Testis (tissue), 3 donors: Measurements from ENCODE around the gene NOP58. TPM values are rescaled to one million over a fixed set of nuclear protein-coding genes. Genes with fewer than 3 reads are reported as not detected.
"Not testable (repeated sequence)": the region's sequence is repeated elsewhere in the genome, so short reads cannot be mapped to it uniquely, and the experiment has no call there.

Experiments
- DNase-seq: peaks from one replicate; pipeline ENCODE4 v3.0.0-alpha.2; 2019
- H3K27ac ChIP-seq, 2 donors: fragments of 200-600 bp; sonication (generic); one replicate each; pipeline ENCODE4 v1.5.1; 2019
- H3K27me3 ChIP-seq: fragments of 200-600 bp; sonication (generic); one replicate; pipeline ENCODE4 v1.5.1; 2019
- H3K36me3 ChIP-seq: fragments of 200-600 bp; sonication (generic); one replicate; pipeline ENCODE4 v1.5.1; 2017; ENCODE audit warnings: low read depth; ENCODE audit errors: missing control alignments
- H3K4me1 ChIP-seq: fragments of 200-600 bp; sonication (generic); one replicate; pipeline ENCODE4 v1.5.1; 2019
- H3K4me3 ChIP-seq, 2 donors: fragments of 200-600 bp; sonication (generic); one replicate each; pipeline ENCODE4 v1.5.1; 2017 to 2019
- H3K9me3 ChIP-seq: fragments of 200-600 bp; sonication (generic); one replicate; pipeline ENCODE4 v1.5.1; 2017
- POLR2A ChIP-seq: fragments of 450-650 bp; IDR thresholded peaks from one replicate; pipeline ENCODE4 v1.6.1; 2017; ENCODE audit warnings: antibody characterized with exemption, mild to moderate bottlenecking, moderate library complexity
- WGBS, 2 donors: methylation state at CpG; one replicate each; pipeline ENCODE4 v1.1.5; 2018; 5-methylcytosine and 5-hydroxymethylcytosine counted together
- intact Hi-C: fragments of 100-400 bp; cut with DNase I; formaldehyde crosslinking; loops from one replicate; pipeline ENCODE4 v1.15.1; 2023; ENCODE audit warnings: low total_unique reads
- polyA plus RNA-seq: library from polyadenylated mRNA; stranded (reverse); fragments of 350-450 nt; fragmentation: Illumina TruSeq; extraction: RNeasy Lipid Tissue Mini Kit (QIAGEN cat#74804); gene quantifications from one replicate; pipeline ENCODE4 v1.2.3, GENCODE V29; 2014; ENCODE audit warnings: low read depth, low replicate concordance; ENCODE audit not compliant: insufficient read depth
- total RNA-seq, 2 donors: library from RNA; depleted of rRNA; stranded (reverse); fragments of >200 nt; gene quantifications; one replicate each; pipeline ENCODE4 v1.2.3, GENCODE V29; 2016
- TF ChIP-seq, protein P1 (sequence below), 3 experiments: fragments of 450-650 bp in 2 of 3; fragments of 200-600 bp in 1 of 3; sonication (generic) in 1 of 3; IDR thresholded peaks; one replicate each; pipeline ENCODE4 v1.5.1; 2016 to 2019; ENCODE audit warnings: antibody characterized with exemption in 3 of 3, mild to moderate bottlenecking in 2 of 3, moderate library complexity in 1 of 3

Gene NOP58
- total and polyA plus RNA-seq, 3 donors from 2014 or later, result 19.4 to 61.8 (median 55.3) TPM

DNA sequence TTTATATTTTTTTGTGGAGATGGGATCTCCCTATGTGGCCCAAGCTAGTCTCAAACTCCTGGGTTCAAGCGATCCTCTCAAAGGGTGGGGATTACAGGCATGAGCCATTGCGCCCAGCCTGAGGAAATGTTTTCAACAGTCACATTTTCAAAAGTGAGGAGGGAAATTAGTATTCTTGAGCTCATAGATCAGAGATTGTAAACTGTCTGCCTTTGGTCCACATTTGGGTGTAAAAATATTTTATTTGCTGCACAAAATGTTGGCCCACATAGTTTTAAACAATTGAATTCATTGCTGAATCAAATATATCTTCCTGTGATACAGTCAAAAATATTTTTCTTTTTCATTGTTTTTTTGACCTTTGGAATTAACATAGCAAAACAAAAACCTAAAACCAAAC lies 48.6 kb downstream of the NOP58 start:
- Histone ChIP-seq H3K27ac (no peak overlapping the region), H3K36me3 (no peaks in the 10 kb centered on the region), H3K4me1 (peaks cover 3% of the 10 kb centered on the region), H3K4me3 (no peak overlapping the region), H3K27me3 (no peaks in the 10 kb centered on the region), H3K9me3 (no peaks in the 10 kb centered on the region)
- DNase-seq, result no peak
- intact Hi-C loops, result no loop called here
- 96% methylated on average over 2 of the region's 2 CpGs for WGBS, 2 donors
- TF ChIP-seq, protein P1, sequence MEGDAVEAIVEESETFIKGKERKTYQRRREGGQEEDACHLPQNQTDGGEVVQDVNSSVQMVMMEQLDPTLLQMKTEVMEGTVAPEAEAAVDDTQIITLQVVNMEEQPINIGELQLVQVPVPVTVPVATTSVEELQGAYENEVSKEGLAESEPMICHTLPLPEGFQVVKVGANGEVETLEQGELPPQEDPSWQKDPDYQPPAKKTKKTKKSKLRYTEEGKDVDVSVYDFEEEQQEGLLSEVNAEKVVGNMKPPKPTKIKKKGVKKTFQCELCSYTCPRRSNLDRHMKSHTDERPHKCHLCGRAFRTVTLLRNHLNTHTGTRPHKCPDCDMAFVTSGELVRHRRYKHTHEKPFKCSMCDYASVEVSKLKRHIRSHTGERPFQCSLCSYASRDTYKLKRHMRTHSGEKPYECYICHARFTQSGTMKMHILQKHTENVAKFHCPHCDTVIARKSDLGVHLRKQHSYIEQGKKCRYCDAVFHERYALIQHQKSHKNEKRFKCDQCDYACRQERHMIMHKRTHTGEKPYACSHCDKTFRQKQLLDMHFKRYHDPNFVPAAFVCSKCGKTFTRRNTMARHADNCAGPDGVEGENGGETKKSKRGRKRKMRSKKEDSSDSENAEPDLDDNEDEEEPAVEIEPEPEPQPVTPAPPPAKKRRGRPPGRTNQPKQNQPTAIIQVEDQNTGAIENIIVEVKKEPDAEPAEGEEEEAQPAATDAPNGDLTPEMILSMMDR (IDR thresholded peaks at IDR 0.05), result no peak

- TF ChIP-seq POLR2A, result no peak
- TF ChIP-seq, protein P1 (IDR thresholded peaks at IDR 0.05), result no peak
- no peak overlapping the region for H3K27ac ChIP-seq
- WGBS, 2 donors, result 24 to 37% methylated on average over 6 of the region's 6 CpGs
Measured at GRCh38 chr2:202317080-202317857, 51.7 kb downstream of the NOP58 start.

GRCh38 chr2:202320362-202320761 lies 54.8 kb downstream of the NOP58 start:
- intact Hi-C loops, result not testable (repeated sequence)
- WGBS, 2 donors, result 93 to 96% methylated on average over 3 of the region's 3 CpGs

More at GRCh38 chr2:202317080-202317857, 51.7 kb downstream of the NOP58 start:
- Histone ChIP-seq H3K9me3 (no peaks in the 10 kb centered on the region), H3K36me3 (no peaks in the 10 kb centered on the region), H3K4me1 (peaks cover 3% of the 10 kb centered on the region), H3K27me3 (no peaks in the 10 kb centered on the region), H3K4me3 (no peak overlapping the region)
- peak; percentile 68 for DNase-seq
- intact Hi-C loops, result no loop called here

GRCh38 chr2:202322435-202322834 lies 56.9 kb downstream of the NOP58 start:
- Histone ChIP-seq H3K4me3 (no peak overlapping the region), H3K27me3 (no peaks in the 10 kb centered on the region), H3K9me3 (no peaks in the 10 kb centered on the region), H3K4me1 (no peaks in the 10 kb centered on the region), H3K36me3 (no peaks in the 10 kb centered on the region), H3K27ac (no peak overlapping the region)
- intact Hi-C loops, result no loop called here
- no peak for DNase-seq
- no peak for TF ChIP-seq POLR2A
- TF ChIP-seq, protein P1 (IDR thresholded peaks at IDR 0.05), result no peak
- 97 to 99% methylated on average over 3 of the region's 3 CpGs for WGBS, 2 donors

More at GRCh38 chr2:202320362-202320761, 54.8 kb downstream of the NOP58 start:
- H3K27ac ChIP-seq, H3K9me3 ChIP-seq, H3K4me3 ChIP-seq, H3K27me3 ChIP-seq, DNase-seq, H3K4me1 ChIP-seq, H3K36me3 ChIP-seq: not testable (repeated sequence)

- H3K27me3 ChIP-seq, result no peaks in the 10 kb centered on the region
- H3K4me3 ChIP-seq, result no peak overlapping the region
- no peaks in the 10 kb centered on the region for H3K4me1 ChIP-seq
- H3K27ac ChIP-seq, result no peak overlapping the region
- intact Hi-C loops, result no loop called here
- no peak for TF ChIP-seq POLR2A
- TF ChIP-seq, protein P1 (IDR thresholded peaks at IDR 0.05), result no peak
- no peaks in the 10 kb centered on the region for H3K9me3 ChIP-seq
- WGBS, 2 donors, result 80 to 88% methylated on average over 1 of the region's 1 CpG
- DNase-seq, result no peak
- H3K36me3 ChIP-seq, result no peaks in the 10 kb centered on the region
Measured at GRCh38 chr2:202327858-202328257, 62.3 kb downstream of the NOP58 start.
